GM18508 (cell line): ENCODE data around the gene IMMP2L.

Source experiments
- ATAC-seq: cut with Tn5 transposase; IDR thresholded peaks from one replicate; pipeline ENCODE4 v1.9.1; 2021; ENCODE audit warnings: moderate number of reproducible peaks; ENCODE audit not compliant: insufficient read depth, unreplicated experiment

IMMP2L gene

DNA sequence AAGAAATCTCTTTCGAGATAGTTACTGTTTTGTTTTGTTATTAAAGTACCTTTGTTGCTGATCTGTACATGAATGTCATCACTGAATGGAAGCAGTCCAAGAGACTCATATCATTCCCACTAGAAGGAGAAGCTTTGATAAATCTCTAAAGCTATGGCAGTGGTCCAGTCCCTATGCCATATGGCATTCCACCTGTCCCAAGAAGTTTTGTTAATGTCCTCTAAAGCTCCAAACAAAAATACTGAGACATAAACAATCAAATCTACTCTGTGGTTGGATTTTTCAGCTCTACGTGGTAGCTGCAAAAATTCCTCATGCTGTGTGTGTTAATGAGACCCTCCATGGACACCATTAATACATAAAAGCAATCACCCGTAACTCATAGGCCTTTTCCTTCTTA, 377.3 kb downstream of the IMMP2L start:
- no peak for ATAC-seq

DNA sequence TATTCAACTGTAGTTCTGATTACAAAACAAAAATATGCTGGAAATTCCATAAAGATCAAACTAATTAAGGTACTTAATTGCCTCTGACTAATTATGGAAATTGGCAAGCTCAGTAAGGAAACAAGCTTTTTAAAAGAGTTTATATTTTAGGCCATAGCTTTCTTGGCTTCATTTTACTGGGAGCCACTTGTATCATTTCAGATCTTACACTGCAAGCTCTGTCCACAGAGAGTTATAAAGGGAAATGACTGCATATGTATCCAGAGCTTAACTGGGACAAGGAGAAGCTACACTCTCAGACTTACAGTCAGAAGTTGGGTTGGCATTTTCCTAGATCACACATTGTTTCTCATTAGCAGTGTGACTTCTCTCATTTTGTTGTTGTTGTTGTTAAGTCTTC, 379.0 kb downstream of the IMMP2L start:
- ATAC-seq: no peak

- no peak for ATAC-seq
Measured at GRCh38 chr7:111180338-111180737, 382.0 kb downstream of the IMMP2L start.

GRCh38 chr7:111175908-111176441, 386.3 kb downstream of the IMMP2L start:
- no peak for ATAC-seq

GRCh38 chr7:111174510-111174909, 387.8 kb downstream of the IMMP2L start:
- ATAC-seq: no peak

DNA sequence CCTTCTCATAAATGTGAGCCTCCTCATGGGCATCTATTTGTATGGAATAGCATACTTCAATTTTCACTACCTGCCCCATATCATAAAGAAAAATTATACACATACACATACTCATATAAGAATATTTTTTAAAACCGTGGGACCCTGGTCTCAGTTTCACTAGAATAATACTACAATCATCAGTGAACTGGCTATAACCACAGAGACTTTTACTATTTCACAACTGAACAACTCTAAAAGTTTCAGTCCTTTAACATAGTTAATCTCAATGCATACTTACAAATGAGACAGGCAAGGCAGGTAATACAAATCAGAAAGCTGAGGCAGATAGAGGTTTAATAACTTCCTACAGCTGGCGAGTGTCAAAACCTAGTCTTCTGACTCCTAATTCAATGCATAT, 388.3 kb downstream of the IMMP2L start:
- ATAC-seq: no peak

DNA sequence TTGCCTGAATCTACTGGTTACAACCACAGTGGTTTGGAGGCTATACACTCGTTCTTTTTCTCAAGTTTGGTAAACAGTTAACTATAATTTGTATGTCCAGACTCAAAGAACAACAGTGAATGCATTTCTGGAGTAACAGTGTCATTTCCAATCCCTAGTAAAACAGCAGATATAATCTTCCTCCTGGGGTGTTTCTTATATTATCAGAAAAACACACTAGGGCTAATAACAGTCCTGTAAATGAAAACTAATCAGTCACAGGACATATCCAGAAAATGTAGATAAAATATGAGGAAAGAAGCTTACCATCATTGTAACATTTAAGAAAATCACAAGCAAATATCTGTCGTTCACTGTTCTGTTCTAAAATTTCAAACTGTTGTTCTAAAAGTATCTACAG, 388.8 kb downstream of the IMMP2L start:
- no peak for ATAC-seq

- no peak for ATAC-seq
Measured at GRCh38 chr7:111172564-111173257, 389.6 kb downstream of the IMMP2L start.

DNA sequence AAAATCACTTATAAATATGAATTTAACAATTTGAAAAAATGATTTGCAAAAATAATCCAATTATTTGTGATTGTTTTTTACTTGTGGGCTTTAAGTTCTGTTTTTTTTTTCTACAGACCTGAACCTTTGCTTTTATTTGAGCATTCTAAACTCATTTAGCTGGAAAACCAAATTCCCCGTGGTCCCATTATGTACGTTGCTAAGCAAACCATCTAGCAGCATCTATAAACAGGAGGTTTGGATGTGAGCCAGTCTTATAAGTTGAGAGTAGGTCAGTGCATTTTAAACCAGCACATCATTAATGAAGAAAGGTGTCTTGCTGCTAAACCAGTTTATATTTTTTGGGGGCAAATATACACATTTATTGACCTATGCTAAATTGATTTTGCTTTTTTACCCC, 394.1 kb downstream of the IMMP2L start:
- ATAC-seq: no peak

DNA sequence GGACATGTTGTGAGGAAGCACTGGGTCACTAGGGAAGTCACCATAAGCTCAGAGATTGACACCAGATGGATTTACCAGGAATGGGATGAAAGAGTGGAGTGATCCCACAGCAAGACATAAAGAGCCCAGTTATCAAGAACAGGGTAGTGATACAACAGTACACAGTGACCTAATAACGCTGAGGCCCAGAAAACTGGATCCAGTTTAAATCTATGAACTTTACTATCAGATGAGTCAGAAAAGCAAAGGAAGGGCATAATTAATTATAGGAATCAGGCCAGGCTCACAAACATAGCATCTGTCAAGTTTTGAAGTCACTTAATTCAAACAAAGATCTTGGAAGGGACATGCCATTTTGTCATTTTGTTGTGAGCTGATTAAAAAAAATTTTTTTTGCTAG, 397.9 kb downstream of the IMMP2L start:
- ATAC-seq: no peak

GRCh38 chr7:111162692-111163091, 399.6 kb downstream of the IMMP2L start:
- no peak for ATAC-seq

GRCh38 chr7:111160297-111160696, 402.0 kb downstream of the IMMP2L start:
- ATAC-seq: no peak

GRCh38 chr7:111159426-111159825, 402.9 kb downstream of the IMMP2L start:
- ATAC-seq: no peak

DNA sequence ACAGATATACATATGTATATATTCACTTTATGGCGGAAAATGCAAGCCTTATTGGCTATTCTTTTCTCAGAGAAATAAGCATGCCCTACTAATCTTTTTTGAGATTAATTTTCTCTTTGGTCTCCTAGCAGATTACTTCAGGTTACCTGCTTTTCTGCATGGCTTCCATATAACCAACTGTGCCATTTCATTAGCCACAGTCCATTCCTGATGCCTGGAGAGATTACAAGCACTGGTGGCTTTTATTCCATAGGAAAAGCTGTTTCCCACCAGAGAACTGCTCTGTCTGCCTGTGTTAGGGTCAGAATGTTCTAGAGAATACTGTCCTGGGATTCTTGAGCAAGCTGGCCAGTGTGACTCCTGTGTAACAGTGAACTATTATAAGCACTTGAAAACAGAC, 411.6 kb downstream of the IMMP2L start:
- ATAC-seq: no peak

DNA sequence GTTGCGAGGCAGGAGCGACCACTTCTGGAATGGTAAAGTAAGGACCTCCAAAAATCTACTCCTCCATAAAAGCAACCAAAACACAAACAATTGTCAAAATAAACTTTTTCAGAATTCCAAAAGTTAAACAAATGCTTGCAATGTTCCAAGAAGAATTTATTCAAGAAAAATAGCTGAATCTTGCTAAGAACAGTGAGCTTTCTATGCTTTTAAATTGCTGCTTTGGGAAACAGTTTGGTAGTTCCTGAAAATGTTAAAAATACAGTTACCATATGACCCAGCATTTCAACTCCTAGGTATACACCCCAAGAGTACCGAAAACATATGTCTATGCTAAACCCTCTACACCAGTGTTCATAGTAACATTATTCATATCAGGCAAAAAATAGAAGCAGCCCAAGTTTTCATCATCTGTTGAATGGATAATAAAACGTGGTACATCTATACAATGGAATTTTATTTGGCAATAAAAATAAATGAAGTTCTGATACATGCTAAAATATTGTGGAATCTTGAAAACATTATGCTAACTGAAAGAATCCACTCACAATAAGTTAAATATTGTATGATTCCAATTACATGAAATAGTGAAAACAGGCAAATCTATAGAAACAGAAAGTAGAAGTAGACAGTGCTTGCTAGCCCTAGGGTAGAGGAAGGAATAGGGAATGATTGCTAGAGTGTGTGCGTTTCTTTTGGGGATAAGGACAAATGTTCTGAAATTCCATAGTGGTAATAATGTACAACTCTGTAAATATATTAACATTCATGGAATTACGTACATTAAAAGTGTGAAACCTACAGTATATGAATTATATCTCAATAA, 414.4 kb downstream of the IMMP2L start:
- peak; percentile 72 for ATAC-seq

DNA sequence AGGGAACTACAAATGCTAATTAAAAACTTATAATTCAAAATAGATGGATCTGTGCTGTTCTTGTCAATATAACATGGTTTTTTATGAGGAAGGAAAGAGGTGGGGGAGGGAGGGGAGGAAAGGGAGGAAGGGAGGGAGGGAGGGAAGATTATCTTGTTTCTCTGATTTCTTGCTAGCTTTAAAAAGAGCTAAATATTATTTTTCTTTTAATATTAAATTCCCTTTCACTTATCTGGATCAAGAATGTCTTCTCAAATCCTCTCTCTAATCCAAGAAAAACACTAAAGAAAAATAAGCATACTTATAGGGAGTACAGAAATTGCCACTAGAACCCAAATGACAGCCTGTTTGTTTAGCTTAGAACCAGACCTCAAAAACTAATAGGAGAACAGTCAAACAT, 416.2 kb downstream of the IMMP2L start:
- no peak for ATAC-seq

DNA sequence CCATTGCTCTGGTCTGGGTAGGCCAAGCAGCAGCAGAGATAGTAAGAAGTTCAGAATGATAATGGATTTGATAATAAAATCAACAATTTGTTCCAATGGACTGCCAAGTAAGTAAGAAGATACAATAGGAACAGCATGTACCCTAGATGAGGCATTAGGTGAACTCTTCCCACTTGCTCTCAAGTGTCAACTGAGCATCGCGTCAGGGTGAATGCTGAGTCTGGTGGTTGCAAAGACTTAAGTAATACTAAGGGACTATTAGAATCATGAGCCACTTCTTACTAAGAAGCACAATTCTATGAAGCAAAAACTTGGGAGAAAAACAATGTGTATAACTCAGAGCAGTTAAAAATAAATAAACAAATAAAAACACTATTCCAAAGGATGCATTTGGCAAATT, 416.8 kb downstream of the IMMP2L start:
- no peak for ATAC-seq

DNA sequence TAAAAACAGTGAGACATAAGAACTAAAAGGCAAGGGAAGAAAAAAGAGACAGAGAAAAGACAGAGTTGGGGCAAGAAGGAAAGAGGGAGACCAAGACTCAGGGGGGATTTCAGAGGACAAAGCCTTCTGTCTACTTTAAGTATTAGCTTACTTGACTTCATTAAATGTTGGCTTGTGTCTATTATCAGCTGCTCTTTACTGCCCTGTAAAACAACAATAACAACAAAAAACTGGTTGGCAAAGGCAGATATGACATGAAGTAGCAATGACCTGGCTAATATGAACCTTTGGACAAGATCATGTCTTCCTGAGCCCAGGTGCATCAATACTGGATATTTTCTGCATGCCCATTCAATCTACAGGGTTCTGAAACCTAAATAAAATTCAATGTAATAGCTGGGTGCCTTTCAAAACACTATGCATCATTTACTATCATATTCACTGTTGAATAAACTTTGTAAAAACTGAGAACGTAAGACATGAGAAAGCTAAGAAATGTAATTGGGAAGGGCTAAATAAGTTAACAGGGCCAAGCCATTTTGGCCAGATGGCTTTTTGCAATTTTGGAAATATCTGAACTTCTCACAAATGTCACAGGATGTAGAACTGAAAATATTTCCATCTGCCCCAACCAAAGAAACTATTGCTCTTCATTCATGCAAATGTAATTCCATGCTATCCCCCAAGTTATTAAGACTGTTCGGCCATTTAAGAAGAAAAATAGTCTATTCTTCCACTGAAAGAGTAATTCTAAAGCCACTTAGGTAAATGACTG, 422.0 kb downstream of the IMMP2L start:
- ATAC-seq: no peak

- ATAC-seq: no peak
Measured at GRCh38 chr7:111138586-111138985, 423.7 kb downstream of the IMMP2L start.

DNA sequence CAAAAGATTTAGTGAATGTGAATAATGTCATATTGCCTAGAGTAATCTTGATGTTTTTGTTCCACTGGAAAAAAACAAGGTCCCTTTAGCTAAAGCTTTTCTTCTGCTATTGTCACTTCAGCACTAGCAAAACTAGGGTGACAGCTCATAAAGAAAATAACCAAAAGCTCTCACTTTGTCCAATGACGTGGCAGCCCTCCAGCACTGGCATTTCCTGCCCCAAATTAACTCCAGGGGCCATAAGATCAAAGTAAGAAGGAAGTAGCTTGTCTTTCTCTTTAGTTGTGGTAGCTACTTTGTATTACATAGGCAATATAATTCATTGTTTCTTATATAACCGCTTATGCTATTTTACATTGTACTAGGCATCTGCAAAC, 424.1 kb downstream of the IMMP2L start:
- ATAC-seq: peak; percentile 97
